Fibroblast of mammary gland (primary cell): ENCODE measurements around the gene ZDHHC7.
A peak's percentile ranks its signal among the peaks of the same experiment; 100 is the strongest.

Source experiments
- DNase-seq: peaks from one replicate; pipeline ENCODE4 v3.0.0-alpha.2; 2010; ENCODE audit warnings: low read depth
- H3K4me3 ChIP-seq: 2 replicates; pipeline ENCODE4 v1.5.1; 2011; ENCODE audit warnings: low read depth, mild to moderate bottlenecking, low read length, moderate library complexity; ENCODE audit not compliant: control insufficient read depth
- TF ChIP-seq, protein P1 (sequence below): conservative IDR thresholded peaks from 2 replicates; pipeline ENCODE4 v1.5.1; 2011; ENCODE audit warnings: low read depth, low read length, inconsistent platforms; ENCODE audit not compliant: control insufficient read depth, insufficient read depth

Gene ZDHHC7

DNA sequence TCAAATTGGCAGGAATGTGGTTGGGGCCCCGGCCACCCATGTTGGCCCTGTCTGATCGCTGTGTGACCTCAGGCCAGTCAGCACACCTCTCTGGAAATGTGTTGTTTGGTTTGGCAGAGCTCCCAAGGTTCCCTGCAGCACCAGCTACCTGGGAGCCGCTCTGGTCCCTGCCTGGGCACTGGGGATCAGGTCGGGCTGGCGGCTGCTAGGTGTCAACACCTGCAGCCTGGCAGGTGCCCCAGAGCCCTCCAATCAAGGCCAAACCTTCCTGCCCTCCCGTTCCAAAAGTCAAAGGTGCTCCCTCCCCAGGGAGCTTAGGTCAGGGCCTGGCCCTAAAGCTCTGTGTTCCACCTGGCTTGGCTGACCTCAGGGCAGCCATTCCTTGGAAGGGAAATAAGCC is 55.9 kb downstream of the ZDHHC7 start:
- no peak overlapping the region for H3K4me3 ChIP-seq
- no peak for DNase-seq
- TF ChIP-seq, protein P1, sequence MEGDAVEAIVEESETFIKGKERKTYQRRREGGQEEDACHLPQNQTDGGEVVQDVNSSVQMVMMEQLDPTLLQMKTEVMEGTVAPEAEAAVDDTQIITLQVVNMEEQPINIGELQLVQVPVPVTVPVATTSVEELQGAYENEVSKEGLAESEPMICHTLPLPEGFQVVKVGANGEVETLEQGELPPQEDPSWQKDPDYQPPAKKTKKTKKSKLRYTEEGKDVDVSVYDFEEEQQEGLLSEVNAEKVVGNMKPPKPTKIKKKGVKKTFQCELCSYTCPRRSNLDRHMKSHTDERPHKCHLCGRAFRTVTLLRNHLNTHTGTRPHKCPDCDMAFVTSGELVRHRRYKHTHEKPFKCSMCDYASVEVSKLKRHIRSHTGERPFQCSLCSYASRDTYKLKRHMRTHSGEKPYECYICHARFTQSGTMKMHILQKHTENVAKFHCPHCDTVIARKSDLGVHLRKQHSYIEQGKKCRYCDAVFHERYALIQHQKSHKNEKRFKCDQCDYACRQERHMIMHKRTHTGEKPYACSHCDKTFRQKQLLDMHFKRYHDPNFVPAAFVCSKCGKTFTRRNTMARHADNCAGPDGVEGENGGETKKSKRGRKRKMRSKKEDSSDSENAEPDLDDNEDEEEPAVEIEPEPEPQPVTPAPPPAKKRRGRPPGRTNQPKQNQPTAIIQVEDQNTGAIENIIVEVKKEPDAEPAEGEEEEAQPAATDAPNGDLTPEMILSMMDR = no peak

DNA sequence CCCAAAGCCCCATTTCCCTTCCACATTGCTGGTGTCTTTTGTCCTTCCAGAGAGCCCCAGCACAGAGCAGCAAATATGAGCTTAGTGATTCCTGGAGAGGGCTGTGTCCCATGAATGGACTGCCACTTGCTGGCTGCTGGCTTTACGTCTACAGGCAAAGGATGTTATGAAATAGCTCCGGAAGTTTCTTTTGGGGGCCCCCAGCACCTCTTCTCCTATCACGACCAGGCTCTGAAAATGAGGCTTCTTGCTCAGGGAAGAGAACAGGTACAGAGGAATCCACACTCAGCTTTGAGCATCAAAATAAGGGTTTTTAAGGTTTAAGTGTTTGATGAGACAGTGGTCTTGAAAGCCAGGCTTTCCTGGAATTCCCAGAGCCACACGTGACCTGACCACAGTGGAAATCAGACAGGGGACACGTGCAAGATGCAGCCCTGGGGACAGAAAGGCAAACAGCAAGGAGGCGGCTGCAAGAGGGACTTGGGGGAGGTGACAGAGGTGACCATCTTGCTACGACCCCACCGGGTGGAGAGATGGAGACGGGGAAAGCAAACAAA is 58.1 kb downstream of the ZDHHC7 start:
- DNase-seq = no peak
- no peak overlapping the region for H3K4me3 ChIP-seq
- TF ChIP-seq, protein P1 = no peak

DNA sequence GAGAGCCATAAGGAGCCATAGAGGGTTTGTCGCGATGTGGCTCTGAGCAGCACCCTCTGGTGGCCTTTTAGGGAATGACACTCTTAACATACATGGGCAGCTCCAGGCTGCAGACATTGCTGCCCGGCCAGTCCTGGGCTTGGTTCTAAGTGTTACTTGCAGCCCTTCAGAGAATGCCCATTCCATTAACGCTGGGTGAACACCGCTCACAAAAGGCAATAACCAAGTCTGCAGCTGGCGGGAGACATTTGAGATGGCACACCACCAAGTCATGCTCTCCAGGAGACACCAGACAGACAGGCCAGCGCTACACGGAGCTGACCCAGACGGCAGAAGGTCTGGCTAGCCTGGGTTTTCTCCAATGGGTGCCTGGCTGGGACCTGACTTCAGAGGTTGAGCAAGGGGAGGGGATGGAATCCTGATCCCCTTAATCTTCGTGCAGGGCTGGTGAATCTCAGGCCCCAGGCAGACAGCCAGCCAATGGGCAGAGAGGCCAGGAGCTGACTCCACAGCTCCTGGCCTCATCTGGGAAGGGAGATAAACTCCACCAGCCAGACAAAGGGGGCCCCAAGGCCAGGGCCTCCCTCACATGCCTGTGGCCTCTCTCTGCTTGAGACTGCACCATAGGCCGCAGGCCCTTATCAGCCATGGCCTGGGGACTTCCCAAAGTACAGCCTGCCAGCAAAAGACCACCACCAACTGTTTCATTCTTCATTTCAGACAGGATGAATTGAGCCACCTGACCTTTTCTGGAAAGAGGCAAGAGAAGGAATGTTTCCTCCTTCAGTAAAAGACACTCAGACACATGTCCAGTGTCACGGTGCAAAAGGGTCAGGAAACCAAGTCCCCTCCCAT is 58.8 kb downstream of the ZDHHC7 start:
- DNase-seq = peak; percentile 85
- no peak overlapping the region for H3K4me3 ChIP-seq
- TF ChIP-seq, protein P1 = peak; percentile 88

DNA sequence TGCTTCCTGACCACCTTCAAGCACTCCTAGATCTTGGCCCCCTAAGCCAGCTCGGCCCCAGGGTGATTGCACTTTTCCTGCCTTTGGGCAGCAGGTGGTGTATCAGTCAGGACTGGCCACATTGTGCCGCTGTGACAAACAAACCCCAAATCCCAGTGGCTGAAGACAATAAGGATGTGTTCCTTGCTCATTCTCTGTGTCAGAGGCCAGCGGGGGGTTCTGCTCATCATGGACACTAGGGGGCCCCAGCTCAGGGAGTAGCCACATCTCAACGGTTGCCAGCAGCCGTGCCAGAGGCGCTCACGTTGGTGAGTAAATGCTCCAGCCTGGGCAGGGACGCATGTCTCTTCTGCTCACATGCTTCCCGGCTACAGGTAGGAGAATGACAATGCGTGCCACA is 60.4 kb downstream of the ZDHHC7 start:
- no peak overlapping the region for H3K4me3 ChIP-seq
- DNase-seq = no peak
- TF ChIP-seq, protein P1 = peak; percentile 32

DNA sequence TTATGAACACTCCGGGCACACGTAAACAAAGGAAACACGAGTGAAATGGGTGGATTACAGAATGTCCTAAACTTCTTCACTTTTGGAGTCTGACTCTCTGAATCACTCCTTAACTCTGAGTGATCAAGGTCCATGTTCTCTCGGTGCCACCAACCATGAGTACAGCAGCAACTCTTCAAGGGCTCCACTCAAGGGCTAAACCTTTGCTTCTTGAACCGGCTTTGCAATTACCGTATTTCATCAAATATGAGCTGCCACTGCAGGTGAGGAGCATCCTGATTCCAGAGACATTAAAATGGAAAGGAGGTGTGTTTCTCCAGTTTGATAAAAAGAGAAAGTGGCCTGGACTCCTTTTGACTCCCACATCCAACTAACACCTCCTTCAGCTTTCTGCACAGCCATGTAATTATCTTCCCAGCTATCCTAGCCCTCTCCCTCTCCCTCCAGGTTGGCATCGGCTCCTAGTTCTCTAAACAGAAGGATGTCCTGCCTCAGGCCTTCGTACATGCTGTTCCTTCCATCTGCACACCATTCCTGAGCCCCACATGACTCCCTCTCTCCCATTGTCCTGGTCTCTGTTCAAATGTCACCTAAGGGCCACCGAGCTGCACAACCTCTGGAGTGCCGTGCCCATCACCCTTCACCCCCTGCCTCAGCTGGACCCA is 61.4 kb downstream of the ZDHHC7 start:
- no peak for DNase-seq
- TF ChIP-seq, protein P1 = no peak
- no peak overlapping the region for H3K4me3 ChIP-seq

DNA sequence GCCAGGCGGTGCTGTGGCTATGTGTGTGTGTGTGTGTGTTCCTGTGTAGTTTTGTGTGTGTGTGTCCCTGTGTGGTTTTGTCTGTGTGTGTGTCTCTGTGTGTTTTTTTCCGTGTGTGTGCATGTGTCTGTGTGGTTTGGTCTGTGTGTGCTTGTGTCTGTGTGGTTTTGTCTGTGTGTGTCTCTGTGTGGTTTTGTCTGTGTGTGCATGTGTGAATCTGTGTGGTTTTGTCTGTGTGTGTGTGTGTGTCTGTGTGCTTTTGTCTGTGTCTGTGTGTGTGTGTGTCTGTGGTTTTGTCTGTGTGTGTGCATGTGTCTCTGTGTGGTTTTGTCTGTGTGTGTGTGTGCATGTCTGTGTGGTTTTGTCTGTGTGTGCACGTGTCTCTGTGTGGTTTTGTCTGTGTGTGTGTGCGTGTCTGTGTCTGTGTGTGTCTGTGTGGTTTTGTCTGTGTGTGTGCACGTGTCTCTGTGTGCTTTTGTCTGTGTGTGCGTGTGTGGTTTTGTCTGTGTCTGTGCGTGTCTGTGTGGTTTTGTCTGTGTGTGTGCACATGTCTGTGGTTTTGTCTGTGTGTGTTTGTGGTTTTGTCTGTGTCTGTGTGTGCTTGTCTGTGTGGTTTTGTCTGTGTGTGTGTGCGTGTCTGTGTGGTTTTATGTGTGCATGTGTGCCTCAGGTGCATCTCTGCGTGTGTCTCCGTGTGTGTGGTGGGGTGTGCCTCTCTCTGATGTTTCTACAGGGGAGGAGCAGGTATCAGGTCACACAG is 62.3 kb downstream of the ZDHHC7 start:
- TF ChIP-seq, protein P1 = no peak
- no peak for DNase-seq
- H3K4me3 ChIP-seq = no peak overlapping the region
